Endodermal cell (in vitro differentiated cells): ENCODE data around the gene ADH1C. TPM values are rescaled to one million over a fixed set of nuclear protein-coding genes. Genes with fewer than 3 reads are reported as not detected.
"Not testable (repeated sequence)": the region's sequence is repeated elsewhere in the genome, so short reads cannot be mapped to it uniquely, and the experiment has no call there.

Source experiments
- DNase-seq: peaks from one replicate; pipeline ENCODE4 v3.0.0-alpha.2; 2017
- H3K27ac ChIP-seq: 2 replicates; pipeline ENCODE4 v1.5.1; 2013; ENCODE audit warnings: mild to moderate bottlenecking, low read depth, low read length, moderate library complexity
- H3K27me3 ChIP-seq: 2 replicates; pipeline ENCODE4 v1.6.1; 2013; ENCODE audit warnings: mild to moderate bottlenecking, low read length, moderate library complexity; ENCODE audit not compliant: insufficient read depth, control insufficient read depth, poor library complexity, severe bottlenecking
- H3K36me3 ChIP-seq: 2 replicates; pipeline ENCODE4 v1.7.0; 2013; ENCODE audit warnings: mild to moderate bottlenecking, low read length, moderate library complexity; ENCODE audit not compliant: control insufficient read depth, insufficient read depth
- H3K4me1 ChIP-seq: one replicate; pipeline ENCODE4 v1.7.0; 2013; ENCODE audit warnings: low read length; ENCODE audit not compliant: control insufficient read depth, insufficient read depth
- H3K4me3 ChIP-seq: 2 replicates; pipeline ENCODE4 v1.5.1; 2013; ENCODE audit warnings: mild to moderate bottlenecking, low read length, moderate library complexity
- H3K9ac ChIP-seq: 2 replicates; pipeline ENCODE4 v1.6.1; 2013; ENCODE audit warnings: mild to moderate bottlenecking, low read length, moderate library complexity; ENCODE audit not compliant: poor library complexity, severe bottlenecking; ENCODE audit errors: extremely low read depth
- H3K9me3 ChIP-seq: 2 replicates; pipeline ENCODE4 v1.6.1; 2013; ENCODE audit warnings: mild to moderate bottlenecking, low read length, moderate library complexity; ENCODE audit not compliant: control insufficient read depth
- H3K27ac Mint-ChIP-seq: 2 replicates; pipeline ENCODE4 v1.8.0; 2020; ENCODE audit warnings: mixed read lengths
- H3K27me3 Mint-ChIP-seq: 2 replicates; pipeline ENCODE4 v1.8.0; 2021; ENCODE audit warnings: mild to moderate bottlenecking, mixed read lengths; ENCODE audit not compliant: insufficient read depth
- H3K36me3 Mint-ChIP-seq: 2 replicates; pipeline ENCODE4 v1.8.0; 2020; ENCODE audit warnings: low read depth, mixed read lengths
- H3K4me1 Mint-ChIP-seq: 2 replicates; pipeline ENCODE4 v1.8.0; 2020; ENCODE audit warnings: mixed read lengths
- H3K4me3 Mint-ChIP-seq: 2 replicates; pipeline ENCODE4 v1.8.0; 2020; ENCODE audit warnings: mild to moderate bottlenecking, moderate library complexity, mixed read lengths
- H3K9me3 Mint-ChIP-seq: 2 replicates; pipeline ENCODE4 v1.8.0; 2020; ENCODE audit warnings: mild to moderate bottlenecking, mixed read lengths
- CTCF ChIP-seq: fragments of 200-600 bp; sonication (generic); conservative IDR thresholded peaks from 2 replicates; pipeline ENCODE4 v1.5.0; 2021; ENCODE audit warnings: antibody characterized with exemption, mild to moderate bottlenecking
- WGBS, 2 experiments: methylation state at CpG; one replicate each; pipeline versions ENCODE4 v1.1.5 to v1.1.7; 2013; ENCODE audit warnings: missing lambda C conversion rate in 2 of 2, mixed read lengths in 1 of 2; ENCODE audit not compliant: insufficient coverage in 1 of 2, insufficient read length in 1 of 2; 5-methylcytosine and 5-hydroxymethylcytosine counted together
- total RNA-seq, 2 donors: library from RNA; stranded (reverse); fragmentation: NEBNext Ultra II Directional in 1 of 2; extraction: Animal tissue kit (Norgen Biotek cat#: 25700) in 1 of 2; gene quantifications; 2 replicates in 1 of 2; 3 replicates in 1 of 2; pipeline ENCODE4 v1.2.1, GENCODE V29; 2021

The ADH1C gene
- total RNA-seq, 2 donors from 2014 or later: not detected

- Histone ChIP-seq H3K27me3 (peaks cover 34% of the 10 kb centered on the region), H3K9me3 (peaks cover 8% of the 10 kb centered on the region), H3K4me3 (no peak within 1 kb of the TSS), H3K4me1 (no peaks in the 10 kb centered on the region), H3K36me3 (no peaks in the 10 kb centered on the region), H3K27ac (no peak within 1 kb of the TSS), H3K9ac (no peak within 1 kb of the TSS)
- H3K9me3 Mint-ChIP-seq: peaks cover 8% of the 10 kb centered on the region
- no peak within 1 kb of the TSS for H3K27ac Mint-ChIP-seq
- no peak for DNase-seq
- no peaks in the 10 kb centered on the region for H3K4me1 Mint-ChIP-seq
- H3K27me3 Mint-ChIP-seq: peaks cover 31% of the 10 kb centered on the region
- no peak for TF ChIP-seq CTCF
- WGBS, 2 experiments: 62 to 100% methylated on average over 1 to 8 of the region's 8 CpGs
- H3K4me3 Mint-ChIP-seq: no peak within 1 kb of the TSS
- no peaks in the 10 kb centered on the region for H3K36me3 Mint-ChIP-seq
Measured at GRCh38 chr4:99321241-99322191, 31.0 kb downstream of the ADH1C start, which contains the start of gene ADH1B. ADH1B (minus strand) TSS chr4:99321401; CDS start chr4:99321331, 70 bp downstream.

GRCh38 chr4:99317811-99318210, 34.7 kb downstream of the ADH1C start:
- WGBS, 2 experiments: 90 to 93% methylated on average over 2 to 8 of the region's 8 CpGs

GRCh38 chr4:99317354-99317753, 35.2 kb downstream of the ADH1C start:
- no peak overlapping the region for H3K27ac ChIP-seq
- Mint-ChIP-seq H3K4me3 (no peak overlapping the region), H3K9me3 (no peaks in the 10 kb centered on the region), H3K4me1 (no peaks in the 10 kb centered on the region), H3K27ac (no peak overlapping the region), H3K36me3 (no peaks in the 10 kb centered on the region), H3K27me3 (peaks cover 9% of the 10 kb centered on the region)
- H3K9ac ChIP-seq: no peak overlapping the region
- no peak for TF ChIP-seq CTCF
- H3K9me3 ChIP-seq: no peaks in the 10 kb centered on the region
- H3K27me3 ChIP-seq: peaks cover 12% of the 10 kb centered on the region
- no peak for DNase-seq
- no peaks in the 10 kb centered on the region for H3K4me1 ChIP-seq
- H3K4me3 ChIP-seq: no peak overlapping the region
- 93 to 100% methylated on average over 1 to 3 of the region's 3 CpGs for WGBS, 2 experiments
- no peaks in the 10 kb centered on the region for H3K36me3 ChIP-seq

More at GRCh38 chr4:99317811-99318210, 34.7 kb downstream of the ADH1C start:
- not testable (repeated sequence) for H3K36me3 ChIP-seq, H3K4me1 ChIP-seq, H3K4me3 Mint-ChIP-seq, H3K9me3 Mint-ChIP-seq, H3K4me3 ChIP-seq, H3K27ac ChIP-seq, H3K36me3 Mint-ChIP-seq, DNase-seq, H3K4me1 Mint-ChIP-seq, H3K9ac ChIP-seq, H3K9me3 ChIP-seq, H3K27ac Mint-ChIP-seq
- H3K27me3 Mint-ChIP-seq: peaks cover 13% of the 10 kb centered on the region
- peaks cover 16% of the 10 kb centered on the region for H3K27me3 ChIP-seq
